Transverse colon (tissue), 4 donors: ENCODE results near the gene COL6A2. TPM values are rescaled to one million over a fixed set of nuclear protein-coding genes. Genes with fewer than 3 reads are reported as not detected.

Experiments used
- DNase-seq: peaks from one replicate; pipeline ENCODE4 v3.0.0-alpha.2; 2019
- H3K27ac ChIP-seq, 4 donors: fragments of 200-600 bp; sonication (generic); 2 replicates each; pipeline ENCODE4 v1.5.1; 2016 to 2018; ENCODE audit warnings: inconsistent platforms in 4 of 4
- H3K27me3 ChIP-seq: fragments of 200-600 bp; sonication (generic); 2 replicates; pipeline ENCODE4 v1.5.1; 2017; ENCODE audit warnings: inconsistent platforms
- H3K36me3 ChIP-seq, 4 donors: fragments of 200-600 bp; sonication (generic); 2 replicates each; pipeline ENCODE4 v1.5.1; 2017 to 2019; ENCODE audit warnings: inconsistent platforms in 4 of 4
- H3K4me1 ChIP-seq, 4 donors: fragments of 200-600 bp; sonication (generic); 2 replicates each; pipeline ENCODE4 v1.5.1; 2017 to 2020; ENCODE audit warnings: inconsistent platforms in 4 of 4
- H3K4me3 ChIP-seq, 4 donors: fragments of 200-600 bp; sonication (generic); 1 replicate in 1 of 4; 2 replicates in 3 of 4; pipeline versions ENCODE4 v1.5.1 to v1.6.1; 2017 to 2019; ENCODE audit warnings: inconsistent platforms in 4 of 4
- H3K9me3 ChIP-seq, 2 donors: fragments of 200-600 bp; sonication (generic); 2 replicates each; pipeline ENCODE4 v1.5.1; 2017 to 2019; ENCODE audit warnings: inconsistent platforms in 2 of 2
- EP300 ChIP-seq: sonication (generic); formaldehyde crosslinking; IDR thresholded peaks from one replicate; pipeline ENCODE4 v1.6.1; 2017; ENCODE audit warnings: antibody characterized with exemption, low read depth
- POLR2A ChIP-seq: fragments of 450-650 bp; IDR thresholded peaks from one replicate; pipeline ENCODE4 v1.6.1; 2016; ENCODE audit warnings: antibody characterized with exemption, mild to moderate bottlenecking, moderate library complexity
- POLR2AphosphoS5 ChIP-seq, 3 donors: sonication (generic); formaldehyde crosslinking; IDR thresholded peaks; one replicate each; pipeline ENCODE4 v1.6.1; 2016; ENCODE audit warnings: antibody characterized with exemption in 3 of 3
- WGBS, 2 donors: methylation state at CpG; one replicate each; pipeline ENCODE4 v1.1.5; 2018; ENCODE audit warnings: low coverage in 1 of 2; 5-methylcytosine and 5-hydroxymethylcytosine counted together
- in situ Hi-C, 4 donors: fragments of 200-750 bp; cut with MboI; loops; one replicate each; pipeline versions ENCODE4 v1.15.0 to v1.15.1; 2017; ENCODE audit warnings: low sequenced_read_pairs in 3 of 4, low pct_ligation_motif_present in 1 of 4, low pct_unique_long_range_greater_than_20kb in 1 of 4
- intact Hi-C: fragments of 100-400 bp; cut with DNase I; formaldehyde crosslinking; loops from one replicate; pipeline ENCODE4 v1.15.1; 2023; ENCODE audit warnings: low total_unique reads
- total RNA-seq, 4 donors: library from RNA; depleted of rRNA; stranded (reverse); fragments of >200 nt; gene quantifications; one replicate each; pipeline ENCODE4 v1.1.0, GENCODE V29; 2016
- TF ChIP-seq, protein P1 (sequence below), 5 experiments: fragments of 200-600 bp in 3 of 5; fragments of 450-650 bp in 2 of 5; sonication (generic) in 3 of 5; IDR thresholded peaks; 1 replicate in 2 of 5; 2 replicates in 3 of 5; pipeline ENCODE4 v1.5.1; 2016 to 2017; ENCODE audit warnings: antibody characterized with exemption in 5 of 5, inconsistent platforms in 3 of 5, mild to moderate bottlenecking in 2 of 5, moderate library complexity in 1 of 5

Gene COL6A2
- total RNA-seq, 4 donors from 2014 or later = 172 to 550 (median 346) TPM

DNA sequence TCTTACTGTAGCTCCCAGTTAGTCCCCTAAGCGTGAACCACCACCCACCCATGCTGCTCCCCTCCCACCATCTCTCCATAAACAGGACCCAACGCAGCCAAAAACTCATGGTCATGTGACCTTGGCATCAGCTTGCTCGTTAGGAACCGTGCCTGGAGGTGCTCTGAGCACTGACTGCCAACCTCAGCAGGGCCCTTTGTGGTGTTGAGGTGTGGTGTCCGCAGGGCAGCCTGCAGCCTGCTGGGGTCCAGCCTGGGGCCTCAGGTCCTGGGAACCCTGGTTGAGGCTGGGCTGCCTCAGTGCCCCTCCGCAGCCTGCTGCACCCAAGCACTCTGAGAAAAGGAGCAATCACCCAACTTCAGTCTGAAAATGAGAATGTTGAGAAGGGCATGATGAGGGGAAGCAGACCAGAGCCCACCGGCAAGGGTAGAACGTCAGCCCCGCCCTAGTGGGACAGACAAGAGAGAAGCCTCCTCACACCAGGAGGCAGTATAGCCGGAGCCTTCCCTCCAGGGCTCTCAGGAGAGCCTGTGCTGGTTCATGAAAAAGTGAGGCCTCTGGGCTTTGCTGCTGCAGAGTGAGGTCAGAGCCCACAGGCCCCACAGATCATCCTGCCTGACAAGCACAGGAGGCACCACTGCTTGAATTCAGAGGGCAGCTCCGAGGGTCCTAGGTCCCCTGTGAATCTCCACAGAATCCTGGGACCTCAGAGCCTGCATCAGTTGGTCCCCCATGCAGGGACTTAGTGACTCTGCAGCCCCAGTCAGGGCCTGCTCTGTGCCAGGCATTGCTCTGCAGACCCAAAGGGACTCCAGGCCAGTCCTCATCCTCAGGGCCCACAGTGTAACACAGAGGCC is 4.9 kb upstream of the COL6A2 start:
- H3K36me3 ChIP-seq = no peaks in the 10 kb centered on the region
- no peaks in the 10 kb centered on the region for H3K9me3 ChIP-seq
- DNase-seq = no peak
- 61% methylated on average over 9 of the region's 11 CpGs; no CpG with 5 or more reads in 1 of the 2 donors for WGBS, 2 donors
- peak overlapping the region; percentile 89 to 98 (median 94) for H3K27ac ChIP-seq
- H3K4me1 ChIP-seq = peaks cover 12 to 26% (median 24%) of the 10 kb centered on the region in 4 donors
- H3K27me3 ChIP-seq = peaks cover 11% of the 10 kb centered on the region
- H3K4me3 ChIP-seq = no peak overlapping the region
- in situ Hi-C loops = no loop called here
- intact Hi-C loops = loop anchor here (5.0 kb wide), 1 partner anchor 36 kb away; no protein-coding TSS in a partner anchor
- TF ChIP-seq POLR2A (peak; percentile 2), POLR2AphosphoS5 (IDR thresholded peaks at IDR 0.05) (no peak)

DNA sequence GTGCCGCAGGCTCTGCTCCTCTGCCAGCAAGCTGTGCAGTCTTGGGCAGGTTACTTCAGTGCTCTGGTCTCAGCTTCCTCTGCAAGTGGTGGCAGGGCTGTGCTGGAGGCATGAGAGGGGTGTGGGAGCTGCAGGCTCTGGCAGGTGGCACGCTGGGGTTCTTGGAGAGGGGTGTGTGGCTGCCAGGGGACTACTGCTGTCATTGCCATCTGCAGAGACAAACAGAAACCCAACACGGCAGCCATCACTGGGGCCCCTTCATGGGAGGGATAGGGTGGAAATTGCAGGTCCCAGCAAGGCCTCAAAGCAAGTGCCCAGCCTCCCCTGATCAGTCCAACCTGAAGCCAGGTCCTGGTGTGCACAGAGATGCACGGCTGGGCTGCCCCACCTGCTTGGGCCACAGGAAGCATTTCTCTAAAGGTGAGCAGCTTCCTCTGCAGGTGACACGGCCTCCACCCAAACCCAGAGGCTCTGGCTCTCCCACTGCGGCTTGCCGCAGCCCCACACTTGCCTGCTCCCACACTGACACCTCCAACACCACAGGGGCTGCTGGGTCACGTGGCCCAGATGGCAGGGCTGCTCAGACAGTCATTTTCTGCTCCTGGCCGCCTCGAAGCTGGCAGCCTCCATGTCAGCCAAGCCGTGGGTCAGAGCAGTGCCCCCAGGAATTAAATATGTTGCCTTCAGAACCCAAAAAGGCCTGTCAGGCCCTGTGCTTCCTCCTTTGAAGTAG is 4.1 kb upstream of the COL6A2 start:
- Histone ChIP-seq H3K4me3 (no peak overlapping the region), H3K4me1 (peaks cover 12 to 31% (median 24%) of the 10 kb centered on the region in 4 donors), H3K36me3 (no peaks in the 10 kb centered on the region), H3K27me3 (peaks cover 19% of the 10 kb centered on the region), H3K9me3 (no peaks in the 10 kb centered on the region), H3K27ac (peak overlapping the region; percentile 89 to 98 (median 94))
- TF ChIP-seq, protein P1, sequence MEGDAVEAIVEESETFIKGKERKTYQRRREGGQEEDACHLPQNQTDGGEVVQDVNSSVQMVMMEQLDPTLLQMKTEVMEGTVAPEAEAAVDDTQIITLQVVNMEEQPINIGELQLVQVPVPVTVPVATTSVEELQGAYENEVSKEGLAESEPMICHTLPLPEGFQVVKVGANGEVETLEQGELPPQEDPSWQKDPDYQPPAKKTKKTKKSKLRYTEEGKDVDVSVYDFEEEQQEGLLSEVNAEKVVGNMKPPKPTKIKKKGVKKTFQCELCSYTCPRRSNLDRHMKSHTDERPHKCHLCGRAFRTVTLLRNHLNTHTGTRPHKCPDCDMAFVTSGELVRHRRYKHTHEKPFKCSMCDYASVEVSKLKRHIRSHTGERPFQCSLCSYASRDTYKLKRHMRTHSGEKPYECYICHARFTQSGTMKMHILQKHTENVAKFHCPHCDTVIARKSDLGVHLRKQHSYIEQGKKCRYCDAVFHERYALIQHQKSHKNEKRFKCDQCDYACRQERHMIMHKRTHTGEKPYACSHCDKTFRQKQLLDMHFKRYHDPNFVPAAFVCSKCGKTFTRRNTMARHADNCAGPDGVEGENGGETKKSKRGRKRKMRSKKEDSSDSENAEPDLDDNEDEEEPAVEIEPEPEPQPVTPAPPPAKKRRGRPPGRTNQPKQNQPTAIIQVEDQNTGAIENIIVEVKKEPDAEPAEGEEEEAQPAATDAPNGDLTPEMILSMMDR (IDR thresholded peaks at IDR 0.05) = no peak
- no peak for TF ChIP-seq POLR2AphosphoS5 (IDR thresholded peaks at IDR 0.05)
- TF ChIP-seq POLR2A = no peak
- no peak for TF ChIP-seq EP300
- WGBS, 2 donors = 64% methylated on average over 7 of the region's 11 CpGs; no CpG with 5 or more reads in 1 of the 2 donors
- intact Hi-C loops = loop anchor here (5.0 kb wide), 1 partner anchor 37 kb away; no protein-coding TSS in a partner anchor
- in situ Hi-C loops = no loop called here
- DNase-seq = no peak

DNA sequence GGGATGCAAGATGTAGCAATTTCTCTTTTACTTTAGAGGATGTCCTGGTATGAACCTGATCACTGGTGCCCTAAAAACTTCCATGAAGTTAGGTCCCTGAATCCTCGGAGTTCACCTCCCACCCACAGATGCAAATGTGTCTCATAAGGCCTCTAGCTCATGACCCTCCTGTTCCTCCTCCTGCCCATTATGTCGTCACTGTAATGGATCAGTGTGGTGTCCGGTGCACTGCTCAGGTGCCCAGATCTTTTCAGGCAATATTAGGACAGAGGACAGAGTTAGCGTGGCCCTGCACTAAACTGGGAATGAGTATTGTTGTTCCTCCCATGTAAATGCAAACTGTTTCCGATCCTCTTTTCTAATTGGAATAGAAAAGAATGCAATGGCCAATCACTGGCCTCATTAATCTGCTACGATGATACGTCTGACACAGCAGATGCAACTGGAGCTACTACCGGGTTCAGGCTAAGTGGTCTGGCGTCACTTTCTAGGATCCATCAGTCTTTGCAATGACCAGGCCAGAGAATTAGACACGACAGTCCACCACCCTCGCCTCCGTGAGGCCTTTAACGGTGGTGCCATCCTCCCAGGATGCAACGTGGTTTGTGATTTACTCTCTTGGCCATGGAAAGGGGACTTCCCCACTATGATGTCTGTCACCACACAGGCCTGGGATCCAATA is 3.4 kb upstream of the COL6A2 start:
- TF ChIP-seq POLR2A (no peak), EP300 (no peak), POLR2AphosphoS5 (IDR thresholded peaks at IDR 0.05) (no peak)
- TF ChIP-seq, protein P1 (IDR thresholded peaks at IDR 0.05) = no peak
- WGBS, 2 donors = 67 to 93% methylated on average over 6 to 14 of the region's 14 CpGs
- in situ Hi-C loops (no loop called here), intact Hi-C loops (loop anchor here (5.0 kb wide), 1 partner anchor 37 kb away; no protein-coding TSS in a partner anchor)
- Histone ChIP-seq H3K4me3 (no peak overlapping the region), H3K4me1 (peaks cover 12 to 31% (median 24%) of the 10 kb centered on the region in 4 donors), H3K9me3 (no peaks in the 10 kb centered on the region), H3K27me3 (peaks cover 26% of the 10 kb centered on the region), H3K36me3 (no peaks in the 10 kb centered on the region), H3K27ac (peak overlapping the region; percentile 89 to 98 (median 94))
- DNase-seq = no peak

DNA sequence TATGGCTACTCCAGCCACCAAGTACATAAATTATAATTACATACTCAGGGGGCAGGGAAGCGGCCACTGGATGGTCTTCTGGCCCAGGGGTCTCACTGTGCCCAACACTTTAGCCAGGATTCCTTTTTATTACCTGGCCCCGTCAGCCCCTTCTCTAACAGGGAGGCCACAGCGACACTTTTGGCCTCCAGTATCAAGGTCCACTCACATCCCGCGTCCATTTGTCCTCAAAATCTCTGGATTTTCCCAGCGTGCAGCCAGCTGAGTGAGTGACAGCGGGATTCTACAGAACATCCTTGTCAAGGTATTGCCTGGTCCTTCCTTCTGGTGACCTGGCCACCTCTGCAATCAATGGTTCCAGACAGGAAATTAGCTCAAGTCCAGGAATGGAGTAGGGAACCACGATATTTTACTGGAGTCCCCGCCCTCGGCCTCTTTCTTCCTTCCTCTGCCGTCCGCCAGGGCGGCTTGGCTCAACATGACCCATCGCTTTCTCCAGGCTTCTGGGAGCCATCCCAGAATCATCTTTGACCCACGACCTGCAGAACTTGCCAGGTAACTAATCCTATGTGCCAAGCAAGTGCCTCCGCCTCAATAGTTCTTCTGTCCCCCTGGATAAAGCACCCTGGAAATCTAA is 2.7 kb upstream of the COL6A2 start:
- TF ChIP-seq, protein P1 (IDR thresholded peaks at IDR 0.05) = no peak
- no peak for TF ChIP-seq EP300
- no peak for TF ChIP-seq POLR2AphosphoS5 (IDR thresholded peaks at IDR 0.05)
- TF ChIP-seq POLR2A = no peak
- WGBS, 2 donors = 72% methylated on average over 16 of the region's 16 CpGs; no CpG with 5 or more reads in 1 of the 2 donors
- no peak overlapping the region for H3K4me3 ChIP-seq
- no peaks in the 10 kb centered on the region for H3K9me3 ChIP-seq
- peaks cover 12 to 31% (median 24%) of the 10 kb centered on the region in 4 donors for H3K4me1 ChIP-seq
- no peaks in the 10 kb centered on the region for H3K36me3 ChIP-seq
- in situ Hi-C loops (no loop called here), intact Hi-C loops (no loop called here)
- H3K27me3 ChIP-seq = peaks cover 31% of the 10 kb centered on the region
- no peak for DNase-seq
- H3K27ac ChIP-seq = peak overlapping the region; percentile 89 to 98 (median 94)
